Measurements from ENCODE around the gene KCNJ18. TPM values are rescaled to one million over a fixed set of nuclear protein-coding genes. Genes with fewer than 3 reads are reported as not detected.

The KCNJ18 gene
- total RNA-seq = not detected in 2 replicates

GRCh38 chr17:21691883-21692703 lies at the start of gene KCNJ18:
Gene KCNJ18, plus strand, starts transcription at chr17:21692523. Its CDS starts 10,264 bp downstream, at chr17:21702787.

